ENCODE measurements around the gene TIPARP.

The TIPARP gene

GRCh38 chr3:156630773-156631093 is 43.7 kb upstream of the TIPARP start:
- TF ChIP-seq POLR2AphosphoS5 (IDR thresholded peaks at IDR 0.05; ENCODE audit: low read depth, low read length), result no peak
- TF ChIP-seq FOXP2 (optimal IDR thresholded peaks at IDR 0.05; ENCODE audit: borderline replicate concordance, extremely low read depth, extremely low read length, insufficient read depth), result no peak
- no peak for TF ChIP-seq TAF1 (IDR thresholded peaks at IDR 0.05; ENCODE audit: borderline replicate concordance, insufficient read depth, low read length)
- no peak for TF ChIP-seq REST (IDR thresholded peaks at IDR 0.05; ENCODE audit: insufficient read depth in 1 of 2, low read depth in 2 of 2, low read length in 2 of 2)
- TF ChIP-seq SIN3A (IDR thresholded peaks at IDR 0.05; ENCODE audit: borderline replicate concordance, insufficient read depth, low read length), result no peak

DNA sequence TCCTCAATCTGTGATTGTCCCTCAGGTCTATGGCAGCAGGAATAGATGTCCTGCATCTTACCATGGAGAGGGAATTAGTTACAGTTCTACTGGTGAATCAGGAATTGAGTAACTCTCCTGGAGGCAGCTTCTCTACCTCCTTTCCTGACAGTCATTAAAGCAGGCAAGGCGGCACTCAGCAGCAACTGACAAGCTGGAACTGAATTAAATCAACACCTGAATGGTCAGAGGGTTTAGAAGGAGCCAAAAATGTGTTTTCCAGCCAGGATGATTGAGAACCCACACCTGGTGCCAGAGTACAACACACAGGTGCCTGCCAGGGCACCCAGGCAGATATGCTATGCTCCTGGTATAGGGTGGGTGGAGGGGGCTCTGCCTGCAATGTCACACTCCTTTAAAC is 43.1 kb upstream of the TIPARP start:
- no peak for TF ChIP-seq REST (IDR thresholded peaks at IDR 0.05; ENCODE audit: insufficient read depth in 1 of 2, low read depth in 2 of 2, low read length in 2 of 2)
- no peak for TF ChIP-seq FOXP2 (optimal IDR thresholded peaks at IDR 0.05; ENCODE audit: borderline replicate concordance, extremely low read depth, extremely low read length, insufficient read depth)
- no peak for TF ChIP-seq POLR2AphosphoS5 (IDR thresholded peaks at IDR 0.05; ENCODE audit: low read depth, low read length)
- TF ChIP-seq SIN3A (IDR thresholded peaks at IDR 0.05; ENCODE audit: borderline replicate concordance, insufficient read depth, low read length), result no peak
- no peak for TF ChIP-seq TAF1 (IDR thresholded peaks at IDR 0.05; ENCODE audit: borderline replicate concordance, insufficient read depth, low read length)

GRCh38 chr3:156632601-156633000 is 41.8 kb upstream of the TIPARP start:
- no peak for TF ChIP-seq FOXP2 (optimal IDR thresholded peaks at IDR 0.05; ENCODE audit: borderline replicate concordance, extremely low read depth, extremely low read length, insufficient read depth)
- TF ChIP-seq SIN3A (IDR thresholded peaks at IDR 0.05; ENCODE audit: borderline replicate concordance, insufficient read depth, low read length), result no peak
- no peak for TF ChIP-seq TAF1 (IDR thresholded peaks at IDR 0.05; ENCODE audit: borderline replicate concordance, insufficient read depth, low read length)
- no peak for TF ChIP-seq POLR2AphosphoS5 (IDR thresholded peaks at IDR 0.05; ENCODE audit: low read depth, low read length)

- TF ChIP-seq SIN3A (IDR thresholded peaks at IDR 0.05; ENCODE audit: borderline replicate concordance, insufficient read depth, low read length) (no peak), FOXP2 (optimal IDR thresholded peaks at IDR 0.05; ENCODE audit: borderline replicate concordance, extremely low read depth, extremely low read length, insufficient read depth) (no peak), TAF1 (IDR thresholded peaks at IDR 0.05; ENCODE audit: borderline replicate concordance, insufficient read depth, low read length) (no peak), REST (IDR thresholded peaks at IDR 0.05; ENCODE audit: insufficient read depth in 1 of 2, low read depth in 2 of 2, low read length in 2 of 2) (no peak), POLR2AphosphoS5 (IDR thresholded peaks at IDR 0.05; ENCODE audit: low read depth, low read length) (no peak)
Measured at GRCh38 chr3:156633335-156633734, 41.1 kb upstream of the TIPARP start.

DNA sequence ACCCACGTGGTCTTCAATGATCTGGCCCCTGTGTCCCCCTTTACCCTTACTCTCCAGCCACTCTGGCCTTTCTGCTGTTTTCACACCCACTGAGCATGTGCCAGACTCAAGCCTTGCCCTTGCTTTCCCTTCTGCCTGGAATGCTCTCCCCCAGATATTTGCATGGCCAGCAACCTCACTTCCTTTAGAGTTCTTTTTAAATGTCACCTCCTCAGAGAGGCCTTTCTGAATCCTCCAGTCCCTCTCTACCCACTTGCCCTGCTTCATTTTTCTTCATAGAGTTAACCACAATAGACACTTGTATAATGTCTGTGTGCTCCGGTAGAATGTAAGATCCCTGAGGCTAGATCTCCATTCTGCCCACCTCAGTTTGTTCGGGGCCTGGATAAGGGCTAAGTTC is 39.4 kb upstream of the TIPARP start:
- TF ChIP-seq SIN3A (IDR thresholded peaks at IDR 0.05; ENCODE audit: borderline replicate concordance, insufficient read depth, low read length) (no peak), POLR2AphosphoS5 (IDR thresholded peaks at IDR 0.05; ENCODE audit: low read depth, low read length) (no peak), REST (IDR thresholded peaks at IDR 0.05; ENCODE audit: insufficient read depth in 1 of 2, low read depth in 2 of 2, low read length in 2 of 2) (no peak), TAF1 (IDR thresholded peaks at IDR 0.05; ENCODE audit: borderline replicate concordance, insufficient read depth, low read length) (no peak), FOXP2 (optimal IDR thresholded peaks at IDR 0.05; ENCODE audit: borderline replicate concordance, extremely low read depth, extremely low read length, insufficient read depth) (no peak)

Data from PFSK-1 (cell line).